HEK293T (cell line): Measurements from ENCODE around the gene LDHD.

Source experiments
- ARNT ChIP-seq: fragments of 450-650 bp; IDR thresholded peaks from 2 replicates; pipeline ENCODE4 v1.6.1; 2017; ENCODE audit warnings: mild to moderate bottlenecking
- BHLHE40 ChIP-seq: fragments of 450-650 bp; IDR thresholded peaks from 2 replicates; pipeline ENCODE4 v1.6.1; 2016; ENCODE audit warnings: mild to moderate bottlenecking, moderate library complexity, borderline replicate concordance
- CTBP1 ChIP-seq: fragments of 450-650 bp; IDR thresholded peaks from 2 replicates; pipeline ENCODE4 v1.6.1; 2016; ENCODE audit warnings: borderline replicate concordance
- ELF4 ChIP-seq: fragments of 450-650 bp; IDR thresholded peaks from 2 replicates; pipeline ENCODE4 v1.6.1; 2017; ENCODE audit warnings: antibody characterized with exemption
- FOXA1 ChIP-seq: fragments of 450-650 bp; IDR thresholded peaks from 2 replicates; pipeline ENCODE4 v1.6.1; 2016; ENCODE audit warnings: mild to moderate bottlenecking
- HDGF ChIP-seq: fragments of 450-650 bp; IDR thresholded peaks from 2 replicates; pipeline ENCODE4 v1.6.1; 2017; ENCODE audit warnings: antibody characterized with exemption, borderline replicate concordance
- LEF1 ChIP-seq: fragments of 450-650 bp; IDR thresholded peaks from 2 replicates; pipeline ENCODE4 v1.6.1; 2017; ENCODE audit warnings: mild to moderate bottlenecking, borderline replicate concordance
- PKNOX1 ChIP-seq: fragments of 450-650 bp; IDR thresholded peaks from 2 replicates; pipeline ENCODE4 v1.6.1; 2016
- SP1 ChIP-seq: fragments of 450-650 bp; IDR thresholded peaks from 2 replicates; pipeline ENCODE4 v1.6.1; 2017
- SUZ12 ChIP-seq: fragments of 450-650 bp; IDR thresholded peaks from 2 replicates; pipeline ENCODE4 v1.6.1; 2016; ENCODE audit warnings: mild to moderate bottlenecking
- TARDBP ChIP-seq: fragments of 450-650 bp; IDR thresholded peaks from 2 replicates; pipeline ENCODE4 v1.6.1; 2016

- TF ChIP-seq CTBP1 (no peak), BHLHE40 (no peak), SUZ12 (no peak), SP1 (no peak), ARNT (no peak), PKNOX1 (no peak), FOXA1 (no peak), ELF4 (no peak), TARDBP (no peak), HDGF (no peak), LEF1 (no peak)
Measured at GRCh38 chr16:75143941-75144340, 27.4 kb upstream of the LDHD start.
